ENCODE measurements around the gene CLCA1.

The CLCA1 gene

DNA sequence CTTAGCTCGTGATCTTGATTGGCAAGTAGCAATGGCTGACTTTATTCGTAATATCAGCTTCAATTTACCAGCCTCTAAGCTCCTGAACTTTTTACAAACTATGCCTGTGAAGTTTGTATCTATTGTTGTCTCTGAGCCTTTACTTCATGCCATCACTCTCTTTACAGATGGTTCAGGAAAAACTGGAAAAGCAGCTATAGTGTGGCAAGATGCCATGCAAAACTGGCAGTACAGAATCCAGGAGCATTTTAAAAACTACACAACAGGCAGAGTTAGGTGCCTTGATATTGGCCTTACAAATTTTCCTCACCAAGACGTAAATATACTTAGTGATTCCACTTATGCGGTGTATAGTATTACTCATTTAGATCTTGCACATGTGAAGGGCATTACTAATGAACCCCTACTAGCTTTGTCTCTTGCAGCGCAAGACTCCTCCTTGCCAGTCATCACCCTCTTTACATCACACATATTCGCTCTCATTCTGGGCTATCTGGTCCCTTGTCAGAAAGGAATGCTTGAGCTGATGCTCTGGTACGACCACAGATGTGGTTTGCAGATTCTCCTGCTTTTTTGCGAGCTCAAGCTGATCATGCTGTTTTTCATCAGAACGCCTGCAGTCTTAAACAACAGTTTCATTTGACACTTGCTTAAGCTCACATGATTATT lies 36.3 kb downstream of the CLCA1 start:
- DNase-seq = no peak

DNA sequence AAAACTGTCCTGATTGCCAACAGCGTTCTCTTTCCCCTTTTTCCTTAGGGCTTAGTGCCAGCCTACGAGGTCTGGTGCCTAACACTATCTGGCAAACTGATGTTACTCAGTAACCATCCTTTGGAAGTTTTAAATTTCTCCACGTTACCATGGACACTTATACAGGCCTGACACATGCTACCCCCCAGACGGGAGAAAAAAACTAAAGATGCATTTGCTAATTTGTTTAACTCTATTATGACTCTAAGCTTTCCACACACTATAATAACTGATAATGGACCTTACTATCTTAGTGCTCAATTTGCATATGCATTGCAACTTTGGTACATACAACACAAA lies 36.8 kb downstream of the CLCA1 start:
- no peak for DNase-seq

DNA sequence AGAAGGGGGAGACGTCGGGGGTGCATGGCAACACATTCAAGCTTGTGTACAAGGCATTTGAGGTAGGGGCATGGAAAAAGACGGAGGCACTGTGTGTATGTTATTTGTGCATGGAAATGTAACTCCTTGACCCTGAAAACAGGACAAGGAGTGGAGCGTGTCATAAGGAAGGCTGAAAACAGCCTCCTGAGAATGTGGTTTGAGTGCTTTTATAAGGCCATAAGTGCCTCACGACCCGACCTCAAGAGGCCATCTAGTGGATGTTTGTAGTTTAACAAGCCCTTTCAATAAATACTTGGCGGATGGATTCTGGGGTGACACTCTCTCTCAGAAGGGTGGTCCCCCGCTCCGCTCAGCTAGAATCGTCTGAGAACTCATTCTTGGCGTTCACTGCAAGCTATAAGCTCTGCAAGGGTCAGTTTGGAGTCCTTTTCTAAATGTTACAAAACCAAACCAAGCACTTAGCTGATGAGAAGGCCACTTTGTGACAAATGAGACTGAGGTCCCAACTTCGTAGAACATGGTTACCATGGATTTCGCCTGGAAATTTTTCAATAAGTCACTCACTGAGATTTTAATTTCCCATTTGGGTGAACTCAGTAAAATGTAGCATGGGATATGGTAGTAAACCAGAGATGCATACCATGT lies 39.3 kb downstream of the CLCA1 start:
- DNase-seq = peak in 2 of 6 experiments; percentile 9 to 21

DNA sequence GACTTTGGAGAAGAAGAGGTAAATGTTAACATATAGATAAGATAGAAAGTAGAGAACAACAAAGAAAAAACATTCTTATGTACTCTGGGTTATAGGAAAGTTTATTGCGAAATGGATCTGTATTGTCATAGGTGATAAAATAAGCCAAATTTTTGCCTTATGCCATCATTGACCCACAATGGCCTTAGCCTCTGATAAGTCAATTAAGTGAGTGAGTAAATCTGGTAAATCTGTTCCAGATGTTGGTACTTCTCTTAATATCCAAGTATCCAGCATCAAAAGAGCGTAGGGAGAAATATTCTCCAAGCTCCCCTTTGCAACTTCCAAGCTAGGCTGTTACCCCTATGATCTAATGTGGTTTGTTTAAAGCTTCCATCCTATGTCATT lies 39.8 kb downstream of the CLCA1 start:
- no peak for DNase-seq

DNA sequence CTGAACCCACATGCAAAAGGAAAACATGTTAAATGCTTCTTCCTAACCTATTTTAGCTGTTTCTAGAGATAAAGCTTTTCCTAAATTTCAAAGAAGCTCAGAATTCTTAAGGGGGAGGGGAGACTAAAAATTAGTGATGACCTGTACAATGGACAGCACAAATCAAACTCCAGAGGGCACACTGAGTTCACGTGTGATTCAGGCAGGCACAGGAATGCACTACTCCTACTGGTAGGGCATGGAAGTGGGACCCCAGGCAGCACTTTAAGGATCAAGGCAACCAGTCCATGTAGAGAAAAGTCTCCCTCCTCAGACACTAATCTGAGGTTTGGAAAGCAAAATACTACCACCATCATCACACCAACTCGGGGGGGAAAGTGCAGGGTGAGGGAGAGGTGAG lies 46.9 kb downstream of the CLCA1 start:
- DNase-seq = no peak

DNA sequence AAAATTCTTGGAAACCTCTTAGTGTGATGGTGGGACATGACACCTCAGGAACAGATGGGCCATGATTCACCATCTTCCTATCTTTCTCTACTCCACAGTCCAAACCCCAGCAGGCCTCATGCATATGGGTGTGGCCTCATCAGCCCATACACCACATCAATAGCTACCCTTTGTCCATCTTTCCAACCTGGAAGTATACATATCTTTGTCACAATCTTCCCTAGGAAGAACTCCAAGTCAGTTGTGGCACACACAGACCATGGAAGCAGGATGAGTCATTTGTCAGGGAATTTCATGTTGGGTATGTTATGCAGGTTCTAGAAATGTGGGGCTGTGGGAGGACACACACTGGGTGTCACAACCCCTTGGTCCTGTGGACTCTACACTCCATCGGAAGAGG lies 47.6 kb downstream of the CLCA1 start:
- DNase-seq = no peak

DNA sequence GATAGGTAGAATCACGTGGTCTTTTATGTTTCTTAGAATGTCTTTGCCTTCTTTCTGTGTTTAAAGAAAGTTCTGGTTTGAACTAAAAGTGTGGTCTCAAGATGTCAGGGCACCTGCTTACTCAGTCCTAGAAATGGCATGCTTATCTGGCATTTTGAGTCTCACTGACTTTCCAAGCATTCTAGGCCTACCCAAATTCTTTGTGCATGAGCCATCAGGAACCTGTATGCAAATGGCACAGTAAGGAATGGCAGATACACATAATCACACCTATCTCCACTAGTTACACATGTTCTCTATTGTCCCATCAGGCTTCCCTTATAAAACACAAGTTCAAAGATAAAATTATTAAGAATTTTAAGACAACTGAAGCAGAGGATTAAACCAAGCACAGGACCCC lies 48.6 kb downstream of the CLCA1 start:
- DNase-seq = no peak

DNA sequence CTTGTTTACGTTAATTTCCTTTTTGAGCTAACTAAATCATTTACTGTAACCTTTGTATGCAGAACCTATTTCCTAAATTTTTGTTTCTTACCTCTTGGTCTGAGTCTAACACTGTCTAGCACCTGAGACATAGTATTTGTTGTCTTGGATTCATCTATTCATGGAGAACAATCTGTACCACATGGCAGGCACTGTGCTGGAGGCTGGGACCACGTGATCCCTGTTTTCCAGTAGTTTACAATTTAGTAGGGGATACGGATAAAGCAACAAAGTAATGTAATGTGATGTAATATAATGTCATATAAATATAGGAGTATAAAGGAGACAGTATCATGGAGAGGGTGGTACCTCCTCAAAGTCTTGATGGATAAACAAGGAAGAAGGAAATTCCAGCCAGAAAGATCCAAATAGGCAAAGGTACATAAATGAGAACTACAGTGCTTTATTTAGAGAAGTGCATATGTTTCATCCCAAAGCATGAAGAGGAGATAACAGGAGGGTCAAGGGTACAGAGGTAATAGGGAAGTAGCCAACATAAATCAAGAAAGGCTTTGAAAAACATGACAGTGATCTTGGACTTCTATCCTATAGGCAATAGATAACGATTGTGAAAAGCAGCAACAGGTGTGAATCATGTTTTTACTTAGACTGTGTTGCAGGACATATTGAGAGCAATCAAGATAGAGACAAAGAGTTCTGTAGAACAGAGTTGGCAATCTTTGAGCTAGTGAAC lies 52.2 kb downstream of the CLCA1 start:
- DNase-seq = no peak

DNA sequence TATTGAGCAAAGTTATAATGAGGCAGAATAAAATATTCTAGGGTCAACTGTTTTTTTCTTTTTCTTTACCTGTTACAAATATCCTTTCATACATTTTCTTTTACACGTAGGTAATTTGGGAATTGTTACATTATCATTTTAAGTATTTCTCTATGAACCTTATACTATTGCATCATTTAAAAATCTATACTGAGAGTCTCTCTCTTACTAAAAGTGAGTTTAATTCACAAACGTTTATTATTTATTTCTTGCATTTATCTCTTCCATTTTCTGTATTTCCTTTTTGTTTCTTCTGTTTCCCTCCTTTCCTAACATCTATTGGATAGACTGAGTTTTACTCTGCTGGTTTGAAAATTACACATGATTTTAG lies 52.8 kb downstream of the CLCA1 start:
- no peak for DNase-seq

DNA sequence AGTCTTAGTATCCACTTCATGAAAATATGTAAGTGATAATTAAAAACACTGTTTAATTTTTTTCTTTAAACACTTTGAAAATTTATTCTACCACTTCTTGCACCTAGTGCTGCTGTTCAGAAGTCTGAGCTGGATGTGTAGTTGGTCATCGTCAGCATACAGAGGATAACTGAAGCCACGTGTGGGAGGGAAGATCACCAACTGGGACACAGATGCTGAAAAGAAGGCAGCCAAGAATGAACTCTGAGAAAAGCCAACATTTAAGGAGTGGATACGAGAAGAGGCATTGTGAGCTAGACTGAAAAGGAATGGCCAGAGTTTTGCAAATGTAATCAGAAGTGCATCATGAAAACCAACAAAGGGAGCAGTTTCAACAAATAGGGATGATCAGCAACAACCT lies 53.5 kb downstream of the CLCA1 start:
- DNase-seq = no peak

DNA sequence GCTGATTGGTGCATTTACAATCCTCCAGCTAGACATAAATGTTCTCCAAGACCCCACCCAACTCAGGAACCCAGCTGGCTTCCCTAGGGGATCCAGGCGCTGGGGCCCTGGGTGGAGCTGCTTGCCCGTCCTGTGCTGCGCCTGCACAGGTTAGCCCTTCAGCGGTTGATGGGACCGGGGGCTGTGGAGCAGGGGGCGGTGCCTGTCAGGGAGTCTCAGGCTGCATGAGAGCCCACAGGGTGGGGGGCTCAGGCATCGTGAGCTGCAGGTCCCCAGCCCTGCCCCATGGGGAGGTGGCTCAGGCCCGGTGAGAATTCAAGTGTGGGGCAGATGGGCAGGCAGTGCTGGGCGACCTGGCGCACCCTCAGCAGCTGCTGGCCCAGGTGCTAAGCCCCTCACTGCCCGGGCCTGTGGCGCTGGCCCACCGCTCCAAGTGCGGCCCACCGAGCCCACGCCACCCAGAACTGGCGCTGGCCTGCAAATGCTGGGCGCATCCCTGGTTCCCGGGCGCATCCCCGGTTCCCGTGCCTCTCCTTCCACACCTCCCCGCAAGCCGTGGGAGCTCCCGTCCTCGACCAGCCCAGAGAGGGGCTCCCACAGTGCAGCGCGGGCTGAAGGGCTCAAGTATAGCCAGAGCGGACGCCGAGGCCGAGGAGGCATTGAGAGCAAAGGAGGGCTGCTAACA lies 55.1 kb downstream of the CLCA1 start:
- no peak for DNase-seq

DNA sequence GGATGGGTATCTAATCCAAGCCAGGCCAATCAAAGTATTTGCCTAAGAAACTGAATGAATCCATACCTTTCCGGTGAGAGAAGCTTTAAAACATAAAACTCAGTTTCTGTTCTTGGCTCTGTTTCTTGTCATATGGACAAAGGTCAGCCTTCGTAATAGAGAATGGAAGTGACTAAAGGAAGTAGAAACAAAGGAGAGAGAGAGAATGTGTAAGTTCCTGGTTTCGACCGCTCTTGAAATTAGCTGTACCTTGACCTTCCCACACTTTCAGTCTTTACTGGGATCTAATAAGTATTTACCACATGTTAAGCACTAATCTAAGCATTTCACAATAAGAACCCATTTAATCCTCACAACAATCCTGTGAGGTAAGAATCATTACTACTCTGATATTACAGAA lies 58.6 kb downstream of the CLCA1 start:
- DNase-seq = no peak

DNA sequence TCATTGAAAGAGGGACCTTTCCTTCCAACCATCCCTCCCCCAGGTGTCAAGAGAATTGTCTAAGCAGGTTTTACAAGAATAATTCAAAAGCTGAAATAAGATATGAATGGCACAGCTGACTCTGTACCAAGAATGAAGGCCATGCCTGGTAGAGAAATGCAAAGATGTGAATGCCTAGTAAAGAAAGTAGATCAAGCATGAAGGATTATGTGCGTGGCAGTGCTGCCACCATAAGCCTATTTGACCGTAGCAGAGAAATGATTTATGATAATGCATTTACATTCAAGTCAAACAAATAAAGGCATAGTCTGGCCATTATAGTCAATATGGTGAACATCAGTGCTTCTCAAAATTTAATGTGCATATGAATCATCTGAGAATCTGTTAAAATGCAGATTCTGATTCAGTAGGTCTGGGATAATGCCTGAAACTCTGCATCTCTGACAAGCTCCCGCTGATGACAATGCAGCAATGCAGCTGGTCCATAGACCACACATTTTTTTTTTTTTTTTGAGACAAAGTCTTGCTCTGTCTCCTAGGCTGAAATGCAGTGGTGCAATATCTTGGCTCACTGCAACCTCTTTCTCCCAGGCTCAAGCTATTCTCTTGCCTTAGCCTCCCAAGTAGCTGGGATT lies 61.6 kb downstream of the CLCA1 start:
- DNase-seq = no peak

DNA sequence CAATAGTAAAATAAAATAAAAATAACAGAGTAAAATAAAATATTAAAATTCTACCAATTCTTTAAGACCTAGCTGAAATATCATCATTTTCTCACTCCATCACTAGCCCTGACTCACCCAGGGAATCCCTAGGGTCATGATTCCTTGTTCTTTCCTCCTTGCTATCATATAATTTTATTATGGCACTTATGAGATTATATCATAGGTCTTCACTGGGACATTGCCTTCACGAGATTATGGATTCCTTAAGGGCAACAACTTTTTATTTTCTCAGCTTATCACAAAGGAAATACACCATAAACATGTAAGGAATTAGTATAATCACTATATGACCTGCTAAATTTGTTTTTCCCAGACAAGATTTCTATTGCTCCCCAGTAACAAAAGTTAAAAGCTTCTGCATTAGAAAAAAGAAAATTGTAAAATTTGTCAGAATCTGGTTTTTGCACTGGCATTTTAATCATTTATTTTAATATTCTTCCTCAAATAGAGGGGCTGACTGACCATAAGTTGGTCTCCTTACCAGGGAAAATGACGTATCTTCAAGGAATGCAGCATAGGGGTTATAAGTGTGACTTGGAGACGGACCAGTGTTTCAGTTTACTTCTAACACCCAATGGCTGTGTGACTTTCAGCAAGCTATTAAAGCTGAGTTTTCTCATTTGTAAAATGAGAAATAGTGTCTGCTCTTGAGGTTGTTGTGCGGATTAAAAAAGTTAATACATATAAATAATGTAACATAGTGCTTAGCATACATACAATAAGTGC lies 69.4 kb downstream of the CLCA1 start:
- DNase-seq = no peak

DNA sequence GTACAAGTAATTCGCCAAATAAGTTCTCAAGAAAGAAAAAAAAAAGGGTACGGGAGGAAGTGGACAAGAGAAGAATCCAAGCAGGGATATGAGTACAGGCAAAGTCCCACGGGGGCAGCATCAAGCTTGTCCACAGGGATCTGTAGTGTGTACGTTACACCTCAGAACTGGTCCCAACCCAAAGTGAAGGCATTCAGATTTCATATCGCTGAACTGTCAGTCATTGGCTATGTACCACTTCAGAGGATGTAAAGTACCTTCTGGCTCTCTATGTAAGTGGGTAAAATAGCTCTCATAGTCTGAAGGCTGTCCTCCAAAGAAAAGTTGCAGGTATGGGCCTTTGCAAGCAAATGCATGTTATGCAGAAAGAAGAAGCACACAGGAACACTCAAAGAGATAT lies 70.0 kb downstream of the CLCA1 start:
- DNase-seq = no peak

DNA sequence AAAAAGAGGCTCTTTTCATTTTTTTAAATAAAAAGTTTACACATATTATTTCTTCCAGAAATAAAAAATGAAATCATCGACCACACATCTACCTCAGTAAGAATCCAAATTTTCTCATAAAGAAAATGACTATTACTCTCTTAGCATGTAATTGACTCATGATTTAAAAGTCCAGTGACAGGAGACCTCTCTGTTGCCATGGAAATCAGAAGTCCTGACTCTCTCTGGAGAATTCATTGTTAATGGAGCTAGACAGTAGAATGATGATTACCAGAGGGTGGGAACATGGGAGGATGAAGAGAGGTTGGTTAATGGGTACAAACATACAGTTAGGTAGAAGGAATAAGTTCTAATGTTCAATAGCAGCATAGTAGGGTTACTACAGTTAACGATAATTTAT lies 73.1 kb downstream of the CLCA1 start:
- no peak for DNase-seq

DNA sequence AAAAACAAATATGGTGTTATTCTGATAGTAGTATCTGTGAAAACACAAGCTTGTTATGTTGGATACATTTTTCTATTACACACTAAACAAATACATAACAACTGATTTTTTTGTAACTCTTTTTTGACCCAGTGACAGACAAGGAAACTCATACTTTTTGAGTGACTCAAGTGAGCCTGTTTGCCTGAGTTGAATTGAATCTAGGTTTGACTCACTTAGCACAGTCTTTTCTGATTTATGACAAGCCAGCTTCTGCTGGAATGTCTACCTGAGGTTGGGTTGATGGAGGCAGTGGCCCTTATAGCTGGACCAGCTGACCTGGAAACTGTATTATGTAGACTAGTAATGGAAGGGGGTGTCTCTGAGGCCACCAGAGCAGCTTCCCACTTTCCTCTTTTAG lies 73.9 kb downstream of the CLCA1 start:
- no peak for DNase-seq

DNA sequence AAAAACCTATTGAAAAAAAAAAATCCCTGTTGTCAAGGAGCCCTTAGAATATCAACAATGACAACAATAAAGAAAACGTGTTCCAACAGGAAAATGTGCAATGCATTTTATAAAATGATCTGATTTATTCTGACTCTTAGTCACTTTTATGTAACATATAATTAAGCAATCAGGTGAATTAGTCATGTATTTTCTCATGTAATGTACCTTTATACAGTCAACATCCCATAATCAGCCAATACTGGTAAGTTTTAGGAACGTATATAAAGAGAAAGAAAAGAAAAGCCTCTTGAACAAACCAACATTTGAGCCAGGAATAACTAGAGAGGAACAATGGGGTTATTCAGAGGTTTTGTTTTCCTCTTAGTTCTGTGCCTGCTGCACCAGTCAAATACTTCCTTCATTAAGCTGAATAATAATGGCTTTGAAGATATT lies 78.1 kb downstream of the CLCA1 start, which contains the start of gene CLCA4:
CLCA4 (plus strand) TSS at position 292 of the 435 bp plus-strand sequence; CDS start at position 334, 42 bp downstream.
- DNase-seq = no peak

DNA sequence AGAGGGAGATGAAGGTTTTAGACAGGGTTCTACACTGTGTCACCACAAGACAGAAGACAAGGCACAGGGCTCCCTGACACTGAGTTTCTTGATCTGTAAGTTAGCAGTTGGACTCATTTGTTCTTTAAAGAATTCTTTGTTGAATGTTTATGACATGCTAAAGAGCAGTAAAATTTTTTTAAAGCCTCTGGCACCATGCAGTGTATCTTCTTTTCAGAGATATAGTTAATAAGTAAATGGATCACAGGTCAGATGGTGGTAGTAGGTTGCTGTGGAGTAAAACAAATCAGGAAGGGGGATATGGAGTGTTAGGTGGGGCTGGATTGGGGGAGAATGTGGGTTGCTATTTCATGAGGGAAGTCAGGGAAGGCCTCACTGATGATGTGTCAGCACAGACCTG lies 80.1 kb downstream of the CLCA1 start:
- no peak for DNase-seq

Measured in stimulated activated naive CD4-positive, alpha-beta T cell (primary cell).